Hepatocyte (in vitro differentiated cells): ENCODE data around the gene SYNE2. TPM values are rescaled to one million over a fixed set of nuclear protein-coding genes. Genes with fewer than 3 reads are reported as not detected.

Source experiments
- DNase-seq: peaks from one replicate; pipeline ENCODE4 v3.0.0-alpha.2; 2016; ENCODE audit warnings: low spot score
- H2AFZ ChIP-seq: fragments of 200-600 bp; sonication (generic); 2 replicates; pipeline ENCODE4 v1.6.0; 2016; ENCODE audit warnings: antibody characterized with exemption, mild to moderate bottlenecking
- H3K27ac ChIP-seq: fragments of 200-600 bp; sonication (generic); 2 replicates; pipeline ENCODE4 v1.5.1; 2016; ENCODE audit warnings: mild to moderate bottlenecking
- H3K27me3 ChIP-seq: fragments of 200-600 bp; sonication (generic); 2 replicates; pipeline ENCODE4 v1.6.1; 2016
- H3K36me3 ChIP-seq: fragments of 200-600 bp; sonication (generic); replicated peaks from 2 replicates; pipeline ENCODE4 v1.5.1; 2016; ENCODE audit warnings: low read depth; ENCODE audit not compliant: insufficient read depth
- H3K4me1 ChIP-seq: fragments of 200-600 bp; sonication (generic); 2 replicates; pipeline ENCODE4 v1.5.1; 2016; ENCODE audit warnings: mild to moderate bottlenecking, moderate library complexity; ENCODE audit not compliant: insufficient read depth
- H3K4me2 ChIP-seq: fragments of 200-600 bp; sonication (generic); 2 replicates; pipeline ENCODE4 v1.6.0; 2016
- H3K4me3 ChIP-seq: fragments of 200-600 bp; sonication (generic); 2 replicates; pipeline ENCODE4 v1.5.1; 2016; ENCODE audit warnings: mild to moderate bottlenecking
- H3K79me2 ChIP-seq: fragments of 200-600 bp; sonication (generic); 2 replicates; pipeline ENCODE4 v1.6.0; 2017; ENCODE audit warnings: mild to moderate bottlenecking
- H3K9me2 ChIP-seq: fragments of 200-600 bp; sonication (generic); replicated peaks from 2 replicates; pipeline ENCODE4 v1.6.0; 2017; ENCODE audit warnings: mild to moderate bottlenecking; ENCODE audit not compliant: insufficient read depth
- H3K9me3 ChIP-seq: fragments of 200-600 bp; sonication (generic); 2 replicates; pipeline ENCODE4 v1.5.1; 2016; ENCODE audit warnings: low read depth, mild to moderate bottlenecking
- H4K20me1 ChIP-seq: fragments of 200-600 bp; sonication (generic); 2 replicates; pipeline ENCODE4 v1.6.0; 2016; ENCODE audit warnings: mild to moderate bottlenecking; ENCODE audit not compliant: insufficient read depth, poor library complexity, severe bottlenecking
- CTCF ChIP-seq: fragments of 200-600 bp; sonication (generic); IDR thresholded peaks from 2 replicates; pipeline ENCODE4 v1.5.1; 2016; ENCODE audit warnings: antibody characterized with exemption, mild to moderate bottlenecking; ENCODE audit not compliant: poor library complexity
- EZH2 ChIP-seq: fragments of 200-600 bp; sonication (generic); IDR thresholded peaks from 2 replicates; pipeline ENCODE4 v1.6.1; 2016; ENCODE audit warnings: antibody characterized with exemption, mild to moderate bottlenecking, borderline replicate concordance
- EZH2phosphoT487 ChIP-seq: fragments of 200-600 bp; sonication (generic); IDR thresholded peaks from one replicate; pipeline ENCODE4 v1.6.1; 2018; ENCODE audit warnings: antibody characterized with exemption, mild to moderate bottlenecking, low read depth, moderate library complexity; ENCODE audit not compliant: unreplicated experiment, severe bottlenecking
- WGBS: methylation state at CpG from one replicate; pipeline ENCODE4 v1.1.6; 2016; ENCODE audit warnings: low lambda C conversion rate; ENCODE audit errors: missing lambda C conversion rate; 5-methylcytosine and 5-hydroxymethylcytosine counted together
- polyA plus RNA-seq: library from polyadenylated mRNA; unstranded; fragments of >200 nt; fragmentation: Nextera tagmentation; extraction: Ambion mirVana; gene quantifications from 2 replicates; pipeline ENCODE4 v1.2.1, GENCODE V29; 2016
- total RNA-seq: library from RNA; depleted of rRNA; stranded (reverse); fragments of >200 nt; gene quantifications from 2 replicates; pipeline ENCODE4 v1.2.3, GENCODE V29; 2014

Gene SYNE2
- total and polyA plus RNA-seq, 2 experiments from 2014 or later = 21.0 to 58.6 TPM

- Histone ChIP-seq H4K20me1 (no peaks in the 10 kb centered on the region), H3K36me3 (no peaks in the 10 kb centered on the region), H3K4me2 (no peak overlapping the region), H3K79me2 (no peaks in the 10 kb centered on the region), H3K9me3 (no peaks in the 10 kb centered on the region), H3K27me3 (no peaks in the 10 kb centered on the region), H3K9me2 (no peaks in the 10 kb centered on the region), H3K4me3 (no peak overlapping the region), H3K4me1 (peaks cover 10% of the 10 kb centered on the region), H3K27ac (no peak overlapping the region), H2AFZ (no peak overlapping the region)
- TF ChIP-seq EZH2 (no peak), EZH2phosphoT487 (no peak), CTCF (no peak)
- WGBS = 96% methylated on average over 7 of the region's 7 CpGs
- no peak for DNase-seq
Observed at GRCh38 chr14:64184103-64184729, 331.4 kb downstream of the SYNE2 start.

DNA sequence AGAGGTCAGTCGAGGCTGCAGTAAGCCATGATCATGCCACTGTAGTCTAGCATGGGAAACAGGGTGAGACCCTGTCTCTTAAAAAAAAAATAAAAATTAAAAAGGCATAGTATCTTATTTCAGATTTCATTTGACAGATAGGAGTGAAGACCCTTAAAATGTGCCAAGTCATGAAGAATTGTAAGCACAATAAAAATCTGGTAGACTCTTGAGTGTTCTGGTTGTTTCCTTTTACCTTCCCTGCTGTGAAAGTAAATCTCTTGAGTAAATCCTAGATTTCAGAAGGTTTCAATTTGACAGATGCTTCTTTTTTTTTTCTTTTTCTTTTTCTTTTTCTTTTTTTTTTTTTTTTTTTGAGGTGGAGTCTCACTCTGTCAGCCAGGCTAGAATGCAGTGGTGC is 332.4 kb downstream of the SYNE2 start:
- no peaks in the 10 kb centered on the region for H3K36me3 ChIP-seq
- H3K9me2 ChIP-seq = no peaks in the 10 kb centered on the region

GRCh38 chr14:64186231-64187129 is 333.7 kb downstream of the SYNE2 start:
- peak overlapping the region; percentile 8 for H2AFZ ChIP-seq
- H3K9me2 ChIP-seq = no peaks in the 10 kb centered on the region
- TF ChIP-seq CTCF = no peak
- H3K27me3 ChIP-seq = no peaks in the 10 kb centered on the region
- H4K20me1 ChIP-seq = no peaks in the 10 kb centered on the region
- WGBS = 37% methylated on average over 12 of the region's 12 CpGs
- no peaks in the 10 kb centered on the region for H3K9me3 ChIP-seq
- no peaks in the 10 kb centered on the region for H3K79me2 ChIP-seq
- no peak for DNase-seq
- H3K36me3 ChIP-seq = no peaks in the 10 kb centered on the region
- no peak overlapping the region for H3K27ac ChIP-seq
- peaks cover 10% of the 10 kb centered on the region for H3K4me1 ChIP-seq
- H3K4me2 ChIP-seq = peak overlapping the region; percentile 39
- no peak overlapping the region for H3K4me3 ChIP-seq

More for the DNA sequence above, 332.4 kb downstream of the SYNE2 start:
- Histone ChIP-seq H3K9me3 (no peaks in the 10 kb centered on the region), H2AFZ (no peak overlapping the region), H3K4me1 (peaks cover 10% of the 10 kb centered on the region), H3K4me3 (no peak overlapping the region), H3K27ac (no peak overlapping the region), H4K20me1 (no peaks in the 10 kb centered on the region), H3K4me2 (no peak overlapping the region), H3K27me3 (no peaks in the 10 kb centered on the region), H3K79me2 (no peaks in the 10 kb centered on the region)
- no peak for DNase-seq
- no peak for TF ChIP-seq CTCF
- no peak for TF ChIP-seq EZH2
- no peak for TF ChIP-seq EZH2phosphoT487
- 96% methylated on average over 1 of the region's 1 CpG for WGBS
